ENCODE data around the gene CCDC88B.
A peak's percentile ranks its signal among the peaks of the same experiment; 100 is the strongest.

Gene CCDC88B

DNA sequence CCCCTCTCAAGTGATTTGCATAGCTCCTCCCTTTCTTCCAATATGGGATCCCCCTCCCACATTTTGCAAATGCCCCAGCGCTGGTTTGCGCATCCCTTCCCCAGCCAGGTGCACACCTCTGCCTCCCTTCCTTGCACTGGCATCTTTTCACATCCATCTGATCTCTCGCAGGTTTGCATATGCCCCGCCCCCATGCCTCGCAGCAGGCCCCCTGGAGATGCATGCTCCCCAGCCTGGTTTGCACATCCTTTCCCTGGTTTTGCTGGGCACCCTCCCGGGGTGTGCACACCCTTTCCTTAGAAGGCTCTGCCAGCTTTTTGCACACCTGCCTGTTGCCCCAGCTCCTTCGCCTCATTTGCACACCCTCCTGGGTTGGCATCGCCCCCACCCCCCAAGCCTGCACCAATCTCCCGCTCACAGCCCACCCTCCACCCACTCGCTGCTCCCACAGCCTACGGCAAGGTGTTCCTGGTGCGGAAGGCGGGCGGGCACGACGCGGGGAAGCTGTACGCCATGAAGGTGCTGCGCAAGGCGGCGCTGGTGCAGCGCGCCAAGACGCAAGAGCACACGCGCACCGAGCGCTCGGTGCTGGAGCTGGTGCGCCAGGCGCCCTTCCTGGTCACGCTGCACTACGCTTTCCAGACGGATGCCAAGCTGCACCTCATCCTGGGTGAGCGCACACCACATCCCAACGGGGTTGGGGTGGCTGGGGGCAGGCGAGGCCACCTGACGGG, 19.9 kb downstream of the CCDC88B start:
- WGBS (ENCODE audit: insufficient coverage), result 5% methylated on average over 31 of the region's 38 CpGs
- ChIA-PET POLR2A (interaction anchor here (2.2 kb wide), 1 partner anchor 43 kb away, joined by 6 read pairs; the partner anchor contains the start of genes PRDX5 and TRMT112), CTCF (interaction anchor here (0.7 to 10.1 kb wide), 17 partner anchors 13 to 329 kb away, joined by 3 to 154 read pairs (median 4); partner anchors contain the start of genes CCDC88B, FERMT3, PRDX5 and TRMT112)
- Histone ChIP-seq H3K4me3 (ENCODE audit: control insufficient read depth in 1 of 7, extremely low read depth in 1 of 7, insufficient read depth in 4 of 7, low read depth in 2 of 7, low read length in 6 of 7) (peak overlapping the region; percentile 9 to 86 (median 75)), H3K4me1 (ENCODE audit: control extremely low read depth in 1 of 4, control insufficient read depth in 4 of 4, insufficient read depth in 4 of 4, low read length in 3 of 4) (peaks cover 2 to 81% (median 47%) of the 10 kb centered on the region in 4 experiments), H3K27ac (ENCODE audit: insufficient read depth in 1 of 2, low read depth in 1 of 2, low read length in 2 of 2, poor library complexity in 1 of 2, severe bottlenecking in 2 of 2) (no peak overlapping the region), H3K36me3 (ENCODE audit: control insufficient read depth in 4 of 4, insufficient read depth in 4 of 4, low read length in 3 of 4) (peaks cover 7 to 36% (median 22%) of the 10 kb centered on the region in 4 experiments), H3K27me3 (replicated peaks in 2 of 5; ENCODE audit: control insufficient read depth in 4 of 5, insufficient read depth in 5 of 5, low read length in 4 of 5) (no peaks in the 10 kb centered on the region), H3K9me3 (ENCODE audit: control extremely low read depth in 1 of 5, control insufficient read depth in 4 of 5, insufficient read depth in 2 of 5, low read depth in 1 of 5, low read length in 4 of 5) (no peaks in the 10 kb centered on the region)
- DNase-seq, result peak; percentile 53 to 75 (median 64)

GRCh38 chr11:64360448-64360921, 20.5 kb downstream of the CCDC88B start:
- ChIA-PET POLR2A (interaction anchor here (2.2 kb wide), 1 partner anchor 43 kb away, joined by 6 read pairs; the partner anchor contains the start of genes PRDX5 and TRMT112), CTCF (interaction anchor here (0.6 to 10.1 kb wide), 14 partner anchors 12 to 328 kb away, joined by 3 to 154 read pairs (median 4); partner anchors contain the start of genes CCDC88B, FERMT3, PRDX5 and TRMT112)
- no peak overlapping the region for H3K27ac ChIP-seq (ENCODE audit: insufficient read depth in 1 of 2, low read depth in 1 of 2, low read length in 2 of 2, poor library complexity in 1 of 2, severe bottlenecking in 2 of 2)
- peaks cover 10 to 42% (median 24%) of the 10 kb centered on the region in 4 experiments for H3K36me3 ChIP-seq (ENCODE audit: control insufficient read depth in 4 of 4, insufficient read depth in 4 of 4, low read length in 3 of 4)
- no peaks in the 10 kb centered on the region for H3K27me3 ChIP-seq (replicated peaks in 2 of 5; ENCODE audit: control insufficient read depth in 4 of 5, insufficient read depth in 5 of 5, low read length in 4 of 5)
- peak; percentile 58 to 89 (median 88) for DNase-seq
- peaks cover 2 to 81% (median 41%) of the 10 kb centered on the region in 4 experiments for H3K4me1 ChIP-seq (ENCODE audit: control extremely low read depth in 1 of 4, control insufficient read depth in 4 of 4, insufficient read depth in 4 of 4, low read length in 3 of 4)
- no peaks in the 10 kb centered on the region for H3K9me3 ChIP-seq (ENCODE audit: control extremely low read depth in 1 of 5, control insufficient read depth in 4 of 5, insufficient read depth in 2 of 5, low read depth in 1 of 5, low read length in 4 of 5)
- 3% methylated on average over 10 of the region's 13 CpGs for WGBS (ENCODE audit: insufficient coverage)
- peak overlapping the region in 6 of 7 experiments; percentile 25 to 86 (median 78) for H3K4me3 ChIP-seq (ENCODE audit: control insufficient read depth in 1 of 7, extremely low read depth in 1 of 7, insufficient read depth in 4 of 7, low read depth in 2 of 7, low read length in 6 of 7)

- H3K27me3 ChIP-seq (replicated peaks in 2 of 5; ENCODE audit: control insufficient read depth in 4 of 5, insufficient read depth in 5 of 5, low read length in 4 of 5), result no peaks in the 10 kb centered on the region
- no peaks in the 10 kb centered on the region for H3K9me3 ChIP-seq (ENCODE audit: control extremely low read depth in 1 of 5, control insufficient read depth in 4 of 5, insufficient read depth in 2 of 5, low read depth in 1 of 5, low read length in 4 of 5)
- POLR2A ChIA-PET, result no interaction called here
- DNase-seq, result no peak
- H3K27ac ChIP-seq (ENCODE audit: insufficient read depth in 1 of 2, low read depth in 1 of 2, low read length in 2 of 2, poor library complexity in 1 of 2, severe bottlenecking in 2 of 2), result no peak overlapping the region
- 100% methylated on average over 3 of the region's 18 CpGs for WGBS (ENCODE audit: insufficient coverage)
- H3K4me3 ChIP-seq (ENCODE audit: control insufficient read depth in 1 of 7, extremely low read depth in 1 of 7, insufficient read depth in 4 of 7, low read depth in 2 of 7, low read length in 6 of 7), result no peak overlapping the region
- CTCF ChIA-PET, result interaction anchor here (0.8 to 2.9 kb wide), 4 partner anchors 30 to 283 kb away, joined by 3 to 18 read pairs (median 5); partner anchors contain the start of genes PRDX5 and TRMT112
- H3K4me1 ChIP-seq (ENCODE audit: control extremely low read depth in 1 of 4, control insufficient read depth in 4 of 4, insufficient read depth in 4 of 4, low read length in 3 of 4), result peaks cover 2 to 75% (median 40%) of the 10 kb centered on the region in 4 experiments
- H3K36me3 ChIP-seq (ENCODE audit: control insufficient read depth in 4 of 4, insufficient read depth in 4 of 4, low read length in 3 of 4), result peaks cover 17 to 53% (median 33%) of the 10 kb centered on the region in 4 experiments
Measured at GRCh38 chr11:64361659-64362058, 21.7 kb downstream of the CCDC88B start.

GRCh38 chr11:64362339-64362738, 22.3 kb downstream of the CCDC88B start:
- ChIA-PET POLR2A (no interaction called here), CTCF (interaction anchor here (1.2 to 2.0 kb wide), 2 partner anchors 31 to 86 kb away, joined by 3 to 5 read pairs; no protein-coding TSS in a partner anchor)
- 95% methylated on average over 8 of the region's 10 CpGs for WGBS (ENCODE audit: insufficient coverage)
- H3K9me3 ChIP-seq (ENCODE audit: control extremely low read depth in 1 of 5, control insufficient read depth in 4 of 5, insufficient read depth in 2 of 5, low read depth in 1 of 5, low read length in 4 of 5), result no peaks in the 10 kb centered on the region
- H3K36me3 ChIP-seq (ENCODE audit: control insufficient read depth in 4 of 4, insufficient read depth in 4 of 4, low read length in 3 of 4), result peaks cover 17 to 58% (median 37%) of the 10 kb centered on the region in 4 experiments
- no peak overlapping the region for H3K27ac ChIP-seq (ENCODE audit: insufficient read depth in 1 of 2, low read depth in 1 of 2, low read length in 2 of 2, poor library complexity in 1 of 2, severe bottlenecking in 2 of 2)
- DNase-seq, result no peak
- H3K27me3 ChIP-seq (replicated peaks in 2 of 5; ENCODE audit: control insufficient read depth in 4 of 5, insufficient read depth in 5 of 5, low read length in 4 of 5), result no peaks in the 10 kb centered on the region
- H3K4me1 ChIP-seq (ENCODE audit: control extremely low read depth in 1 of 4, control insufficient read depth in 4 of 4, insufficient read depth in 4 of 4, low read length in 3 of 4), result peaks cover 2 to 68% (median 40%) of the 10 kb centered on the region in 4 experiments
- no peak overlapping the region for H3K4me3 ChIP-seq (ENCODE audit: control insufficient read depth in 1 of 7, extremely low read depth in 1 of 7, insufficient read depth in 4 of 7, low read depth in 2 of 7, low read length in 6 of 7)

- Histone ChIP-seq H3K4me1 (ENCODE audit: control extremely low read depth in 1 of 4, control insufficient read depth in 4 of 4, insufficient read depth in 4 of 4, low read length in 3 of 4) (peaks cover 2 to 49% (median 21%) of the 10 kb centered on the region in 4 experiments), H3K27ac (ENCODE audit: insufficient read depth in 1 of 2, low read depth in 1 of 2, low read length in 2 of 2, poor library complexity in 1 of 2, severe bottlenecking in 2 of 2) (no peak overlapping the region), H3K4me3 (ENCODE audit: control insufficient read depth in 1 of 7, extremely low read depth in 1 of 7, insufficient read depth in 4 of 7, low read depth in 2 of 7, low read length in 6 of 7) (no peak overlapping the region), H3K27me3 (replicated peaks in 2 of 5; ENCODE audit: control insufficient read depth in 4 of 5, insufficient read depth in 5 of 5, low read length in 4 of 5) (no peaks in the 10 kb centered on the region), H3K36me3 (ENCODE audit: control insufficient read depth in 4 of 4, insufficient read depth in 4 of 4, low read length in 3 of 4) (peaks cover 17 to 78% (median 50%) of the 10 kb centered on the region in 4 experiments), H3K9me3 (ENCODE audit: control extremely low read depth in 1 of 5, control insufficient read depth in 4 of 5, insufficient read depth in 2 of 5, low read depth in 1 of 5, low read length in 4 of 5) (no peaks in the 10 kb centered on the region)
- POLR2A ChIA-PET, result no interaction called here
- CTCF ChIA-PET, result interaction anchor here (0.8 to 1.8 kb wide), 4 partner anchors 8 to 55 kb away, joined by 3 to 5 read pairs (median 5); no protein-coding TSS in a partner anchor
- WGBS (ENCODE audit: insufficient coverage), result 71% methylated on average over 2 of the region's 6 CpGs
- DNase-seq, result peak in 2 of 3 donors; percentile 47 to 48
Measured at GRCh38 chr11:64364435-64364834, 24.4 kb downstream of the CCDC88B start.

- WGBS (ENCODE audit: insufficient coverage), result 83% methylated on average over 1 of the region's 4 CpGs
Measured at GRCh38 chr11:64364911-64365310, 24.9 kb downstream of the CCDC88B start.

More at GRCh38 chr11:64364911-64365310, 24.9 kb downstream of the CCDC88B start:
- H3K27me3 ChIP-seq (replicated peaks in 2 of 5; ENCODE audit: control insufficient read depth in 4 of 5, insufficient read depth in 5 of 5, low read length in 4 of 5), result no peaks in the 10 kb centered on the region
- H3K4me1 ChIP-seq (ENCODE audit: control extremely low read depth in 1 of 4, control insufficient read depth in 4 of 4, insufficient read depth in 4 of 4, low read length in 3 of 4), result peaks cover 0 to 44% (median 16%) of the 10 kb centered on the region in 4 experiments
- peaks cover 17 to 83% (median 53%) of the 10 kb centered on the region in 4 experiments for H3K36me3 ChIP-seq (ENCODE audit: control insufficient read depth in 4 of 4, insufficient read depth in 4 of 4, low read length in 3 of 4)
- no peak for DNase-seq
- no peak overlapping the region for H3K27ac ChIP-seq (ENCODE audit: insufficient read depth in 1 of 2, low read depth in 1 of 2, low read length in 2 of 2, poor library complexity in 1 of 2, severe bottlenecking in 2 of 2)
- H3K4me3 ChIP-seq (ENCODE audit: control insufficient read depth in 1 of 7, extremely low read depth in 1 of 7, insufficient read depth in 4 of 7, low read depth in 2 of 7, low read length in 6 of 7), result no peak overlapping the region
- ChIA-PET POLR2A (no interaction called here), CTCF (interaction anchor here (0.7 to 1.8 kb wide), 4 partner anchors 9 to 290 kb away, joined by 3 to 5 read pairs (median 4); no protein-coding TSS in a partner anchor)
- H3K9me3 ChIP-seq (ENCODE audit: control extremely low read depth in 1 of 5, control insufficient read depth in 4 of 5, insufficient read depth in 2 of 5, low read depth in 1 of 5, low read length in 4 of 5), result no peaks in the 10 kb centered on the region
